CD4-positive, alpha-beta T cell treated with Interleukin-17A for 1 hour (primary cell): ENCODE results near the gene IDH3G.

ENCODE experiments used
- DNase-seq: peaks from one replicate; pipeline ENCODE4 v3.0.0-alpha.2; 2020

The IDH3G gene

GRCh38 chrX:153814591-153815315, 20.6 kb upstream of the IDH3G start:
- DNase-seq, result no peak

- DNase-seq, result no peak
Measured at GRCh38 chrX:153813161-153813560, 19.0 kb upstream of the IDH3G start.

GRCh38 chrX:153812220-153812619, 18.0 kb upstream of the IDH3G start:
- DNase-seq, result no peak

GRCh38 chrX:153807976-153808375, 13.8 kb upstream of the IDH3G start:
- no peak for DNase-seq

- DNase-seq, result no peak
Measured at GRCh38 chrX:153806999-153807575, 12.9 kb upstream of the IDH3G start.

- DNase-seq, result no peak
Measured at GRCh38 chrX:153805436-153805835, 11.3 kb upstream of the IDH3G start.

GRCh38 chrX:153804621-153805020, 10.4 kb upstream of the IDH3G start:
- DNase-seq, result no peak

GRCh38 chrX:153804100-153804595, 10.0 kb upstream of the IDH3G start:
- no peak for DNase-seq

GRCh38 chrX:153803211-153804099, 9.3 kb upstream of the IDH3G start:
- no peak for DNase-seq

GRCh38 chrX:153802513-153803045, 8.4 kb upstream of the IDH3G start:
- no peak for DNase-seq

- DNase-seq, result no peak
Measured at GRCh38 chrX:153801669-153802068, 7.5 kb upstream of the IDH3G start.

- DNase-seq, result no peak
Measured at GRCh38 chrX:153800746-153801145, 6.6 kb upstream of the IDH3G start.

GRCh38 chrX:153800177-153800722, 6.1 kb upstream of the IDH3G start:
- no peak for DNase-seq

GRCh38 chrX:153799326-153799725, 5.2 kb upstream of the IDH3G start:
- no peak for DNase-seq

- DNase-seq, result no peak
Measured at GRCh38 chrX:153797415-153798015, 3.3 kb upstream of the IDH3G start.

GRCh38 chrX:153794897-153795816, 982 bp upstream of the IDH3G start:
- DNase-seq, result no peak

- DNase-seq, result no peak
Measured at GRCh38 chrX:153793291-153793690, 884 bp downstream of the IDH3G start.

- no peak for DNase-seq
Measured at GRCh38 chrX:153792368-153792767, 1.8 kb downstream of the IDH3G start.

GRCh38 chrX:153791104-153791852, 2.9 kb downstream of the IDH3G start:
- DNase-seq, result no peak

GRCh38 chrX:153789654-153790053, 4.5 kb downstream of the IDH3G start:
- no peak for DNase-seq

- DNase-seq, result no peak
Measured at GRCh38 chrX:153786669-153787068, 7.5 kb downstream of the IDH3G start.
